ENCODE measurements around the gene TOMM22. TPM values are rescaled to one million over a fixed set of nuclear protein-coding genes. Genes with fewer than 3 reads are reported as not detected.

The TOMM22 gene
- 10 to 100 TPM; 56.9 to 80.7 (median 64.5) TPM for total RNA-seq
- 100 to 1,000 TPM in 1 of 3 donors, 10 to 100 TPM in 2; 39.5 to 125 (median 74.7) TPM for polyA plus RNA-seq
- long read RNA-seq, donor 1, transcript TOMM22-201 (4 exons, 2,040 nt) = major isoform, 27 of 29 reads
- long read RNA-seq, donor 1, partial matches to known transcripts = 0 of 29 reads
- long read RNA-seq, donor 1, other reads (novel, unspliced or antisense) = 2 of 29 reads
- long read RNA-seq, donor 2, transcript TOMM22-201 (4 exons, 2,040 nt) = major isoform, 65 of 67 reads
- long read RNA-seq, donor 2, partial matches to known transcripts = 1 of 67 reads
- long read RNA-seq, donor 2, other reads (novel, unspliced or antisense) = 1 of 67 reads

- H3K27ac ChIP-seq = peak within 1 kb of the TSS; percentile 94
- DNase-seq = peak; percentile 91 to 95
- intact Hi-C loops (cut with DNase I) = loop anchor here in 1 of 2 donors (10.0 kb wide), 1 partner anchor 177 kb away; the partner anchor contains the start of gene DDX17
- no peaks in the 10 kb centered on the region for H3K27me3 ChIP-seq (ENCODE audit: insufficient read depth in 3 of 3, low read length in 2 of 3)
- peak; percentile 59 for TF ChIP-seq CTCF (IDR thresholded peaks at IDR 0.05)
- H3K4me3 ChIP-seq = peak within 1 kb of the TSS; percentile 99
- WGBS, 3 donors = 0 to 1% (median 1%) methylated on average over 51 to 60 of the region's 60 CpGs
- peak; percentile 98 to 100 (median 98) for ATAC-seq
- H3K36me3 ChIP-seq (ENCODE audit: insufficient read depth in 1 of 2, low read depth in 1 of 2) = peaks cover 2 to 41% of the 10 kb centered on the region in 2 donors
- peaks cover 8% of the 10 kb centered on the region for H3K4me1 ChIP-seq
- no peaks in the 10 kb centered on the region for H3K9me3 ChIP-seq
Measured at GRCh38 chr22:38681582-38682335, at the start of gene TOMM22. TSS of gene TOMM22 (plus strand) at chr22:38681957. CDS start at chr22:38681979, 22 bp downstream.

DNA sequence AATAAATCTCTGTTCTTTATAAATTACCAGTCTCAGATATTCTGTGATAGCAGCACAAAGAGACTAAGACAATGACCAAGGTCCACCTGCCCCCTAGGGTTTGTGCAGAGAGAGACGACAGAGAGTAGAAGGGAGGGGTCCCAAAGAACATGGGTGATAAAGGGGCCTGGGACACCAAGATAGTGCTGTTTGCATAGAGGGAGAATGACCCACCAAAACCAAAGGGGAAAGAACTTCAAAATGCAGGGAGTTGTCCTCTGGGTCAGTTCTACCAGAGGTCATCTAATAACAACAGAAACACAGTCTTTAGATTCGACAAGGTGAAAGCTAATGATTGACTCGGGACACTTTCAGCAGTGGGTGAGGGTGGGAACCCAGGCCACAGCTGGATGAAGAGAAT, 49.2 kb upstream of the TOMM22 start:
- no peak overlapping the region for H3K4me3 ChIP-seq
- ATAC-seq (no peak), DNase-seq (no peak)
- H3K9me3 ChIP-seq = no peaks in the 10 kb centered on the region
- no peaks in the 10 kb centered on the region for H3K27me3 ChIP-seq (ENCODE audit: insufficient read depth in 3 of 3, low read length in 2 of 3)
- no peak for TF ChIP-seq CTCF (IDR thresholded peaks at IDR 0.05)
- intact Hi-C loops (cut with DNase I) = no loop called here
- H3K36me3 ChIP-seq (ENCODE audit: insufficient read depth in 1 of 2, low read depth in 1 of 2) = no peaks in the 10 kb centered on the region
- no peaks in the 10 kb centered on the region for H3K4me1 ChIP-seq
- no peak overlapping the region for H3K27ac ChIP-seq
- 85 to 87% (median 87%) methylated on average over 3 of the region's 3 CpGs for WGBS, 3 donors

DNA sequence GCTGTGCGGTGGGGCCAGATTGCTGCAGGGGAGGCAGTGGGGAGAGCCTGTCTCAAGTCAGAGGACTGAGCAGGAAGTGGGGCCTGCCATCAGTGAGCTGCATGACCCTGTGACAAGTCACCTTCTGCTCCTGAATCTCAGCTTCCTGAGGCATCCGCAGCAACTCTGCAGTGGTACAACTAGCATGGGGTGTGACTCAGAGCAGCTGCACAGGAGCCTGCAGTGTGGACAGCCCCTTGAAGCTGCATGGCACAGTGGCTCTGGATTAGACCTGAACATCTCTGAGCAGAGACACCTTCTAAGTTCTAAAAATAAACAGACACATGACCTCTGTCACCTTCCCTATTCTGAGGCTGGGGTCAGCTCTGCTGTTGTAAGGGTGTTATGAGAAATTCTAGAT, 43.5 kb upstream of the TOMM22 start:
- ATAC-seq (no peak), DNase-seq (no peak)
- H3K4me1 ChIP-seq = no peaks in the 10 kb centered on the region
- H3K36me3 ChIP-seq (ENCODE audit: insufficient read depth in 1 of 2, low read depth in 1 of 2) = no peaks in the 10 kb centered on the region
- no peak for TF ChIP-seq CTCF (IDR thresholded peaks at IDR 0.05)
- no peaks in the 10 kb centered on the region for H3K27me3 ChIP-seq (ENCODE audit: insufficient read depth in 3 of 3, low read length in 2 of 3)
- 84 to 96% (median 90%) methylated on average over 2 of the region's 2 CpGs for WGBS, 3 donors
- no peak overlapping the region for H3K27ac ChIP-seq
- no peak overlapping the region for H3K4me3 ChIP-seq
- H3K9me3 ChIP-seq = no peaks in the 10 kb centered on the region
- intact Hi-C loops (cut with DNase I) = no loop called here

- Histone ChIP-seq H3K4me3 (no peak overlapping the region), H3K9me3 (no peaks in the 10 kb centered on the region), H3K36me3 (ENCODE audit: insufficient read depth in 1 of 2, low read depth in 1 of 2) (no peaks in the 10 kb centered on the region), H3K27me3 (ENCODE audit: insufficient read depth in 3 of 3, low read length in 2 of 3) (no peaks in the 10 kb centered on the region), H3K27ac (no peak overlapping the region), H3K4me1 (no peaks in the 10 kb centered on the region)
- WGBS, 3 donors = 57 to 79% (median 72%) methylated on average over 3 of the region's 3 CpGs
- ATAC-seq (no peak), DNase-seq (no peak)
- intact Hi-C loops (cut with DNase I) = no loop called here
- TF ChIP-seq CTCF (IDR thresholded peaks at IDR 0.05) = no peak
Measured at GRCh38 chr22:38638728-38639127, 43.0 kb upstream of the TOMM22 start.

Data from psoas muscle (tissue), 8 donors.